Ovary (tissue), 3 donors: ENCODE data around the gene ANKLE1.

Experiments used
- CTCF ChIP-seq, 3 donors: fragments of 450-650 bp in 2 of 3; fragments of 200-600 bp in 1 of 3; IDR thresholded peaks; one replicate each; pipeline versions ENCODE4 v1.5.1 to v1.8.0; 2016 to 2022; ENCODE audit warnings: antibody characterized with exemption in 3 of 3, mild to moderate bottlenecking in 1 of 3
- EP300 ChIP-seq: sonication (generic); formaldehyde crosslinking; IDR thresholded peaks from one replicate; pipeline ENCODE4 v1.6.1; 2017; ENCODE audit warnings: antibody characterized with exemption
- POLR2A ChIP-seq: fragments of 450-650 bp; IDR thresholded peaks from one replicate; pipeline ENCODE4 v1.6.1; 2017; ENCODE audit warnings: antibody characterized with exemption, mild to moderate bottlenecking, moderate library complexity
- donor health status: DM: no; HTN: no; CAD: no.

GRCh38 chr19:17235300-17235970, 46.3 kb upstream of the ANKLE1 start:
- TF ChIP-seq CTCF (IDR thresholded peaks at IDR 0.05) (peak in 2 of 3 donors; percentile 57 to 63), POLR2A (no peak), EP300 (no peak)
